Caco-2 (cell line): Measurements from ENCODE around the gene GRM3. TPM values are rescaled to one million over a fixed set of nuclear protein-coding genes. Genes with fewer than 3 reads are reported as not detected.
A peak's percentile ranks its signal among the peaks of the same experiment; 100 is the strongest.

Experiments
- BruUV-seq: library from RNA; stranded (reverse); fragments of 400-500 nt; replicated peaks from 2 replicates; lab custom pipeline; 2021; lab: Mats Ljungman, UMichigan
- CTCF ChIA-PET: fragments of 300-600 bp; sonication (Branson Sonifier 250); formaldehyde crosslinking; loops from one replicate; lab custom pipeline; 2022; ENCODE audit warnings: antibody characterized with exemption; lab: Charles Lee
- POLR2A ChIA-PET: fragments of 300-600 bp; sonication (Branson Sonifier 250); formaldehyde crosslinking; loops from one replicate; lab custom pipeline; 2022; ENCODE audit warnings: antibody characterized with exemption; lab: Charles Lee
- DNase-seq, 2 experiments: peaks; one replicate each; pipeline versions ENCODE4 v3.0.0 to v3.0.0-alpha.2; 2020 to 2022
- H3K27me3 ChIP-seq: replicated peaks from 2 replicates; pipeline ENCODE4 v1.6.0; 2011; ENCODE audit warnings: low read length; ENCODE audit not compliant: control insufficient read depth, insufficient read depth
- H3K36me3 ChIP-seq: 2 replicates; pipeline ENCODE4 v1.5.1; 2011; ENCODE audit warnings: low read length; ENCODE audit not compliant: control insufficient read depth, insufficient read depth
- H3K4me1 ChIP-seq: fragments of 250-450 bp; sonication (Bioruptor Pico); 2 replicates; pipeline ENCODE4 v1.5.1; 2020; ENCODE audit warnings: mild to moderate bottlenecking
- H3K4me3 ChIP-seq: 2 replicates; pipeline ENCODE4 v1.5.1; 2011; ENCODE audit warnings: low read depth, mild to moderate bottlenecking, control low read depth, low read length
- H3K9me3 ChIP-seq: fragments of 250-450 bp; sonication (Bioruptor Pico); 2 replicates; pipeline ENCODE4 v1.5.1; 2020; ENCODE audit warnings: mild to moderate bottlenecking, moderate library complexity
- H3K27ac Mint-ChIP-seq: one replicate; pipeline ENCODE4 v1.8.0; 2022; ENCODE audit warnings: mixed read lengths; ENCODE audit not compliant: unreplicated experiment
- H3K27me3 Mint-ChIP-seq: one replicate; pipeline ENCODE4 v1.8.0; 2022; ENCODE audit warnings: mixed read lengths; ENCODE audit not compliant: insufficient read depth, unreplicated experiment
- H3K36me3 Mint-ChIP-seq: one replicate; pipeline ENCODE4 v1.8.0; 2022; ENCODE audit warnings: mild to moderate bottlenecking, mixed read lengths; ENCODE audit not compliant: insufficient read depth, unreplicated experiment
- H3K4me1 Mint-ChIP-seq: one replicate; pipeline ENCODE4 v1.8.0; 2022; ENCODE audit warnings: low read depth, mixed read lengths; ENCODE audit not compliant: unreplicated experiment
- H3K4me3 Mint-ChIP-seq: one replicate; pipeline ENCODE4 v1.8.0; 2022; ENCODE audit warnings: mild to moderate bottlenecking, moderate library complexity, mixed read lengths; ENCODE audit not compliant: unreplicated experiment
- H3K9me3 Mint-ChIP-seq: one replicate; pipeline ENCODE4 v1.8.0; 2022; ENCODE audit warnings: mixed read lengths; ENCODE audit not compliant: unreplicated experiment
- CTCF ChIP-seq, 2 experiments: fragments of 200-600 bp in 1 of 2; IDR thresholded peaks; 1 replicate in 1 of 2; 2 replicates in 1 of 2; pipeline versions ENCODE4 v1.5.1 to v1.8.0; 2011 to 2022; ENCODE audit warnings: antibody characterized with exemption in 1 of 2, control low read depth in 1 of 2, inconsistent platforms in 1 of 2, low read depth in 1 of 2, low read length in 1 of 2, mild to moderate bottlenecking in 1 of 2, moderate library complexity in 1 of 2; ENCODE audit not compliant: insufficient read depth in 1 of 2, severe bottlenecking in 1 of 2, unreplicated experiment in 1 of 2
- intact Hi-C: fragments of 100-400 bp; cut with micrococcal nuclease; formaldehyde crosslinking; loops from one replicate; pipeline ENCODE4 v1.10.0; 2022; ENCODE audit not compliant: unreplicated experiment
- total RNA-seq: library from RNA; stranded (reverse); gene quantifications from 2 replicates; pipeline ENCODE4 v1.2.3, GENCODE V29; 2022

Gene GRM3
- total RNA-seq, 1 experiment from 2014 or later = not detected

GRCh38 chr7:86844608-86845007 is 200.9 kb downstream of the GRM3 start:
- intact Hi-C loops = loop anchor here (10.0 kb wide), 1 partner anchor 370 kb away; the partner anchor contains the start of gene TMEM243
- H3K9me3 ChIP-seq = no peaks in the 10 kb centered on the region
- no peak overlapping the region for H3K4me3 ChIP-seq
- CTCF ChIA-PET = no interaction called here
- H3K4me1 ChIP-seq = peaks cover 51% of the 10 kb centered on the region
- DNase-seq = no peak
- no peaks in the 10 kb centered on the region for H3K36me3 ChIP-seq
- Mint-ChIP-seq H3K27ac (peak overlapping the region; percentile 76), H3K4me1 (peaks cover 34% of the 10 kb centered on the region), H3K9me3 (peaks cover 7% of the 10 kb centered on the region), H3K4me3 (peak overlapping the region; percentile 21), H3K36me3 (no peaks in the 10 kb centered on the region), H3K27me3 (no peaks in the 10 kb centered on the region)
- H3K27me3 ChIP-seq = no peaks in the 10 kb centered on the region
- no peak for TF ChIP-seq CTCF (IDR thresholded peaks at IDR 0.05; ENCODE audit: insufficient read depth in 1 of 2, low read depth in 1 of 2, low read length in 1 of 2, severe bottlenecking in 1 of 2, unreplicated experiment in 1 of 2)
- POLR2A ChIA-PET = no interaction called here
- BruUV-seq = no TSS peak

- Mint-ChIP-seq H3K9me3 (peaks cover 10% of the 10 kb centered on the region), H3K36me3 (no peaks in the 10 kb centered on the region), H3K27me3 (no peaks in the 10 kb centered on the region), H3K4me3 (peak overlapping the region; percentile 59), H3K27ac (peak overlapping the region; percentile 80), H3K4me1 (peaks cover 44% of the 10 kb centered on the region)
- TSS peak; percentile 77 for BruUV-seq
- POLR2A ChIA-PET = no interaction called here
- no peak for TF ChIP-seq CTCF (IDR thresholded peaks at IDR 0.05; ENCODE audit: insufficient read depth in 1 of 2, low read depth in 1 of 2, low read length in 1 of 2, severe bottlenecking in 1 of 2, unreplicated experiment in 1 of 2)
- intact Hi-C loops = loop anchor here (1.0 to 10.0 kb wide), 7 partner anchors 8 to 368 kb away; partner anchors contain the start of genes DMTF1 and TMEM243
- Histone ChIP-seq H3K9me3 (no peaks in the 10 kb centered on the region), H3K4me3 (no peak overlapping the region), H3K4me1 (peaks cover 58% of the 10 kb centered on the region), H3K27me3 (no peaks in the 10 kb centered on the region), H3K36me3 (no peaks in the 10 kb centered on the region)
- peak; percentile 83 to 88 for DNase-seq
- CTCF ChIA-PET = interaction anchor here (0.5 kb wide), 1 partner anchor 15 kb away, joined by 3 read pairs; no protein-coding TSS in a partner anchor
Measured at GRCh38 chr7:86846494-86847190, 202.9 kb downstream of the GRM3 start.

- BruUV-seq = no TSS peak
- peaks cover 44% of the 10 kb centered on the region for H3K4me1 Mint-ChIP-seq
- ChIA-PET POLR2A (no interaction called here), CTCF (no interaction called here)
- H3K27me3 Mint-ChIP-seq = no peaks in the 10 kb centered on the region
- peaks cover 10% of the 10 kb centered on the region for H3K9me3 Mint-ChIP-seq
- peak overlapping the region; percentile 11 for H3K27ac Mint-ChIP-seq
- no peaks in the 10 kb centered on the region for H3K36me3 Mint-ChIP-seq
- no peaks in the 10 kb centered on the region for H3K36me3 ChIP-seq
- H3K9me3 ChIP-seq = no peaks in the 10 kb centered on the region
- no peak for TF ChIP-seq CTCF (IDR thresholded peaks at IDR 0.05; ENCODE audit: insufficient read depth in 1 of 2, low read depth in 1 of 2, low read length in 1 of 2, severe bottlenecking in 1 of 2, unreplicated experiment in 1 of 2)
- peaks cover 60% of the 10 kb centered on the region for H3K4me1 ChIP-seq
- H3K4me3 ChIP-seq = no peak overlapping the region
- no peak overlapping the region for H3K4me3 Mint-ChIP-seq
- no peak for DNase-seq
- H3K27me3 ChIP-seq = no peaks in the 10 kb centered on the region
- intact Hi-C loops = loop anchor here (10.0 kb wide), 1 partner anchor 367 kb away; the partner anchor contains the start of gene TMEM243
Measured at GRCh38 chr7:86848226-86848625, 204.5 kb downstream of the GRM3 start.
